Measurements from ENCODE around the gene UBL3.

Gene UBL3

DNA sequence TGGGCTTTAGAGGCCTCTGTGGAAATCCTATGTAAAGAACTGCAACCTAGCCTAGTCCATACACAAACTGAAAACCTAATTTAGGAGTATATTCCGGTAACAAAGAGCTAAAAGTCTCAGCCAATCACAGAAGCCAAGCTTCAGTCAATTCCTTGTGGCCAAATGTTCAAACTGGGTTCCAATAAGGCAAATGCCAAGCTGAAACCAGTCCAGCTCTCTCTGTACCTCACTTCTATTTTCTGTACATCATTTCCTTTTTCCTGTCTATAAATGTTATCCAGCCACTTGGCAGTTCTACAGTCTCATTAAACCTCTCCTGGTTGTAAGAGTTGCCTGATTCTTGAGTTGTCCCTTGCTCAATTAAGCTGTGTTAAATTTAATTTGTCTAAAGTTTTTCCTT, 31.7 kb upstream of the UBL3 start:
- no peak overlapping the region for H3K4me3 ChIP-seq (ENCODE audit: control insufficient read depth, low read depth, low read length)
- no peak for DNase-seq (ENCODE audit: low read depth)
- TF ChIP-seq, protein P1, sequence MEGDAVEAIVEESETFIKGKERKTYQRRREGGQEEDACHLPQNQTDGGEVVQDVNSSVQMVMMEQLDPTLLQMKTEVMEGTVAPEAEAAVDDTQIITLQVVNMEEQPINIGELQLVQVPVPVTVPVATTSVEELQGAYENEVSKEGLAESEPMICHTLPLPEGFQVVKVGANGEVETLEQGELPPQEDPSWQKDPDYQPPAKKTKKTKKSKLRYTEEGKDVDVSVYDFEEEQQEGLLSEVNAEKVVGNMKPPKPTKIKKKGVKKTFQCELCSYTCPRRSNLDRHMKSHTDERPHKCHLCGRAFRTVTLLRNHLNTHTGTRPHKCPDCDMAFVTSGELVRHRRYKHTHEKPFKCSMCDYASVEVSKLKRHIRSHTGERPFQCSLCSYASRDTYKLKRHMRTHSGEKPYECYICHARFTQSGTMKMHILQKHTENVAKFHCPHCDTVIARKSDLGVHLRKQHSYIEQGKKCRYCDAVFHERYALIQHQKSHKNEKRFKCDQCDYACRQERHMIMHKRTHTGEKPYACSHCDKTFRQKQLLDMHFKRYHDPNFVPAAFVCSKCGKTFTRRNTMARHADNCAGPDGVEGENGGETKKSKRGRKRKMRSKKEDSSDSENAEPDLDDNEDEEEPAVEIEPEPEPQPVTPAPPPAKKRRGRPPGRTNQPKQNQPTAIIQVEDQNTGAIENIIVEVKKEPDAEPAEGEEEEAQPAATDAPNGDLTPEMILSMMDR (conservative IDR thresholded peaks at IDR 0.05; ENCODE audit: control insufficient read depth, insufficient read depth, low read depth, low read length), result no peak

DNA sequence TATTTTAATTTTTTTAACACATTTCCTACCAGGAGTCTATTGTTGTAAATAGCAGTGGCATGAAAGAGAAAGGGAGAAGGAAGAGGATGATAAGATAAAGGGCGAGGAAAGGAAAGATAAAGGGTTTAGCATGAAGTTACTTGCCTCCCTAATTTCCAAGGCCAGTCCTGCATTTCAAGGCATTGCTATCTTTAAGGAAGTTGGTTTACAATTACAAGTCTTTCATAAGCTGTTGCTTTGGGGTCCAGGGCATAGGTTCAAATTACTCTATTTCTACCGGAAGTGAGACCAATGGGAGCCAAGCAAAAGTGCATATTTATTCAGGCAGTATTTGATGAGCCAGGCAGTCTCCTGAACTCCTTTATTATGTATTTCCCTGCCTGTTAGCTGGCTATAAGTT, 27.7 kb upstream of the UBL3 start:
- no peak for DNase-seq (ENCODE audit: low read depth)
- TF ChIP-seq, protein P1 (conservative IDR thresholded peaks at IDR 0.05; ENCODE audit: control insufficient read depth, insufficient read depth, low read depth, low read length), result no peak
- no peak overlapping the region for H3K4me3 ChIP-seq (ENCODE audit: control insufficient read depth, low read depth, low read length)

DNA sequence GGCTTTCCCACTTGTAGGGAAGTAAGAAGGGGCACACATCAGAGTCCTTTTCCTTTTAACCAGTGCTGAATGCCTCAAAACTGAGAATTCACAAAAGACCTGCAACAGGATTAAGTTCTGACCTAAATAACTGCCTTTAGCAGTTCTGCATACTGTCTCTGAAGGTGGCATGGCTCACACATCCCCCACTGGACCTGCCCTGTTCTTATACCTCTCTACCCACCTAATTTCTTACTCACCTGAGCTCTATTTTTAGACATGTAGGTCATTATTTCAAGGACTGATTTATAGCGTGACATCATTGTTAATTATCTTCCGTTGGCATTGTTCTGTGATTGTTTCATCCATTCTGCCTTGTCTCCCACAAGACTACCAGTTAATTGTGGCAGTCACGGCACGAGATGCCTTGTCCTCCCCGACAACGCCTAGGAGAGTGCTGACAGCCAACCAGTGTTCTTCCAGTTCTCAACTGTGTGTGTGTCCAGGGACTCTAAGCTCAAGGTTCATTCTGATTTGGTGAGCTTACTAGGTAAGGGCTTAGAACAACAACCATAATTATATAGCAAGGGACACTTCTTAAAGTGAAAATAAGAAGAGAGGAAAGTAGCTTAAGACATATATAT, 27.1 kb upstream of the UBL3 start:
- DNase-seq (ENCODE audit: low read depth), result no peak
- TF ChIP-seq, protein P1 (conservative IDR thresholded peaks at IDR 0.05; ENCODE audit: control insufficient read depth, insufficient read depth, low read depth, low read length), result no peak
- no peak overlapping the region for H3K4me3 ChIP-seq (ENCODE audit: control insufficient read depth, low read depth, low read length)

DNA sequence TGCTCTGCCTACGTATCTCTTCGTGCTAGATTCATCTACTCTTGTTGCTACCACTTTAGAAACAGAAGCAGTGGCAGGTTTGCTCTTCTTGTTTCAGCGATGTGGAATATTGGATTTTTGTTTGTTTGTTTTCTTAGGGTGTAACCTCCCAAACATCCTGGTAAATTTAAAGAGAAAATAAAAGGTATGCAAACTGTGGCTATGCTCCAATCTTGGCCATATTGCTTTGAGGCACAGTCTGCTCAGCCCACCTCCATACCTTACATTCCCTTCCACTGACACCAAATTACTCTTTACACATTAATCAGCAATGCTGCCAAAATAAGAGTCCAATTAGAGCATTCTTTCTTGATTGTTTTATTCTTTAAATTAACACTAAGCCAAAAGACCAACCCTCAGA, 25.2 kb upstream of the UBL3 start:
- no peak for DNase-seq (ENCODE audit: low read depth)
- H3K4me3 ChIP-seq (ENCODE audit: control insufficient read depth, low read depth, low read length), result no peak overlapping the region

DNA sequence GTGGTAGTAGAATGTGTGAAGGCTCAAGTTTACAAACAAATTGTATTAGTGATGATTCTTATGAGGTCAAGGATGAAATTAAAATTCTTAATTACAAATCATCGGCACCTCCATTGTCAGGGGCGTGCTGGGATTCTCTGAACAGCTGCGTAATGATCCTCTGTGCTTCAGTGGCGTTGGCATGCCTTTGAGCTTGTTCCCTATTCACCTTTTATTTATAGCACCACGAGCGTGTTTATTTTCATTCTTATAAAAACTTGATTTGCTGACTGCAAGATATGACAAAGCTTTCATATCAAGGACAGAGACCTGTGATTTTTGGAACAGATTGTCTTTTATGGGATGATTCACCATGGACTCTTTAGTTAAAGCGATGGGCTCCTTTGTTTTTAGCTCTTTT, 18.2 kb upstream of the UBL3 start:
- TF ChIP-seq, protein P1 (conservative IDR thresholded peaks at IDR 0.05; ENCODE audit: control insufficient read depth, insufficient read depth, low read depth, low read length), result no peak
- no peak for DNase-seq (ENCODE audit: low read depth)

More for the DNA sequence above, 25.2 kb upstream of the UBL3 start:
- TF ChIP-seq, protein P1 (conservative IDR thresholded peaks at IDR 0.05; ENCODE audit: control insufficient read depth, insufficient read depth, low read depth, low read length), result no peak

DNA sequence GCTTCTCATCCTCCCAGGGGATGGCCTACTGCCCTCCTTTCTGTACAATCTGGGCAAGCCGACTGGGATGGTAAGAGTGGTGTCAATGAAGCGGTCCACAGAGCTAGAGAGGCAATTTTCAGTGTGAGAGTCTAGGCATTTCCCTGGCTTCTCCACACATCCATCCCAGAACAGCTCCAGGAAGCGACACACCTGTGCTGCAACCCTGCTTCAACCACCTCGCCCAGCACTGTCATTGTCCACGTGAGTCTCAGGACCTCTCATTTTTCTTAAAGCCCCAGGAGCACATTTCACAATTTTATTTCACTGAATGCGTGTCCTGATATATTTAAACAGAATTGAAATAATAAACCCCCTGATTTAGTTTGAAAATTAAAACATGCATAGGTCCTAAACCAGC, 15.5 kb upstream of the UBL3 start:
- TF ChIP-seq, protein P1 (conservative IDR thresholded peaks at IDR 0.05; ENCODE audit: control insufficient read depth, insufficient read depth, low read depth, low read length), result no peak
- no peak overlapping the region for H3K4me3 ChIP-seq (ENCODE audit: control insufficient read depth, low read depth, low read length)
- DNase-seq (ENCODE audit: low read depth), result no peak

More for the DNA sequence above, 18.2 kb upstream of the UBL3 start:
- H3K4me3 ChIP-seq (ENCODE audit: control insufficient read depth, low read depth, low read length), result no peak overlapping the region

DNA sequence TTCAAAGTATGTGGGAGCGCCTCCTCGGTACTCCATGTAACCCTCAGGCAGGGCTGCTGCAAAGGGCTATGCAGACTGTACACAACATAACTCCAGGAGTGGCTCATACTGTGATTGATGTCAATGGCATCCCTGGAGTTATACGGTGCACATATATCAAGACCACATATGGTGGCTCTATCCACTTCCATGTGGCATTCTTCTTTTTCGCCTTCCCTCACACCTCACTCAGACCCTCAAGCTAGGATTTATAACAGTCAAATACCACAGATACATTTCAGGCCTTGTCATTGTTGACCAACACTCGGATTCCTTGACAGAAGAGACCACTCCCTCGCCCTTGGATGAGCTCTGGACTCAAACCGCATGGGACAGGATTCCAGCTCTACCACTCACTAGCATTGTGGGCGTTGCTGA, 11.3 kb upstream of the UBL3 start:
- peak; percentile 95 for DNase-seq (ENCODE audit: low read depth)
- no peak overlapping the region for H3K4me3 ChIP-seq (ENCODE audit: control insufficient read depth, low read depth, low read length)
- TF ChIP-seq, protein P1 (conservative IDR thresholded peaks at IDR 0.05; ENCODE audit: control insufficient read depth, insufficient read depth, low read depth, low read length), result no peak

All from fibroblast of mammary gland (primary cell).